K562 (cell line): Measurements from ENCODE around the gene GLB1L. TPM values are rescaled to one million over a fixed set of nuclear protein-coding genes. Genes with fewer than 3 reads are reported as not detected.
A peak's percentile ranks its signal among the peaks of the same experiment; 100 is the strongest.

Experiments
- ATAC-seq: fragments of 200-7000 bp; cut with Tn5 transposase; 3 replicates; pipeline ENCODE4 v1.9.1; 2020; ENCODE audit warnings: moderate library complexity
- BruUV-seq: library from RNA; stranded (reverse); fragments of 400-500 nt; replicated peaks from 2 replicates; lab custom pipeline; 2021; lab: Mats Ljungman, UMichigan
- CTCF ChIA-PET: fragments of 300-600 bp; formaldehyde crosslinking; extraction: SDS; loops from one replicate; lab custom pipeline; 2021; ENCODE audit warnings: low intra/inter-chr PET ratio; lab: Yijun Ruan, JAX
- POLR2A ChIA-PET: fragments of 300-600, 350-650 bp; sonication (Branson Sonifier 250); formaldehyde crosslinking; extraction: SDS; loops from one replicate; lab custom pipeline; 2021; ENCODE audit warnings: antibody characterized with exemption, inconsistent platforms; lab: Yijun Ruan, JAX
- DNase-seq, 4 experiments: peaks; one replicate each; pipeline versions ENCODE4 v3.0.0 to v3.0.0-alpha.2; 2011 to 2018; ENCODE audit warnings: low spot score in 3 of 4, mixed read lengths in 3 of 4; ENCODE audit errors: extremely low read depth in 1 of 4
- FAIRE-seq: peaks from 2 replicates; lab custom pipeline; 2011; peaks lifted over from hg19 to GRCh38; lab: Jason Lieb, UNC
- H2AFZ ChIP-seq: 2 replicates; pipeline ENCODE4 v1.6.0; 2011; ENCODE audit warnings: low read depth, low read length, control low read depth, inconsistent platforms
- H3K27ac ChIP-seq: fragments of 200-600 bp; 3 replicates; pipeline ENCODE4 v1.8.0; 2011; ENCODE audit warnings: low read depth, mild to moderate bottlenecking, control low read depth, inconsistent platforms, low read length, moderate library complexity, mixed read lengths; ENCODE audit errors: extremely low read depth
- H3K27me3 ChIP-seq, 2 experiments: fragments of 300-600 bp in 1 of 2; 2 replicates in 1 of 2; 3 replicates in 1 of 2; pipeline versions ENCODE4 v1.6.0 to v1.8.0; 2011; ENCODE audit warnings: inconsistent platforms in 2 of 2, low read length in 2 of 2, mild to moderate bottlenecking in 1 of 2, mixed read lengths in 1 of 2, moderate library complexity in 1 of 2; ENCODE audit not compliant: control insufficient read depth in 2 of 2, insufficient read depth in 2 of 2
- H3K36me3 ChIP-seq: fragments of 300-600 bp; 3 replicates; pipeline ENCODE4 v1.8.0; 2011; ENCODE audit warnings: mild to moderate bottlenecking, low read length, inconsistent platforms; ENCODE audit not compliant: control insufficient read depth, insufficient read depth
- H3K4me1 ChIP-seq, 2 experiments: fragments of 200-600 bp in 1 of 2; replicated peaks in 1 of 2; 2 replicates in 1 of 2; 3 replicates in 1 of 2; pipeline versions ENCODE4 v1.5.1 to v1.8.0; 2011; ENCODE audit warnings: inconsistent platforms in 2 of 2, low read length in 2 of 2, mild to moderate bottlenecking in 1 of 2, mixed read lengths in 1 of 2, moderate library complexity in 1 of 2; ENCODE audit not compliant: control insufficient read depth in 2 of 2, insufficient read depth in 2 of 2
- H3K4me2 ChIP-seq: 2 replicates; pipeline ENCODE4 v1.6.1; 2011; ENCODE audit warnings: low read length, control low read depth, inconsistent platforms, mixed read lengths; ENCODE audit not compliant: insufficient read depth
- H3K4me3 ChIP-seq: fragments of 200-600 bp; sonication (generic), shearing (Covaris generic); 2 replicates; pipeline ENCODE4 v1.5.1; 2016; ENCODE audit warnings: control low read depth, inconsistent platforms
- H3K79me2 ChIP-seq: fragments of 200-600 bp; 3 replicates; pipeline ENCODE4 v1.8.0; 2011; ENCODE audit warnings: low read length, inconsistent platforms; ENCODE audit not compliant: control insufficient read depth, insufficient read depth
- H3K9ac ChIP-seq, 2 experiments: 2 replicates each; pipeline versions ENCODE4 v1.6.0 to v1.6.1; 2011; ENCODE audit warnings: low read depth in 2 of 2, low read length in 2 of 2, control low read depth in 1 of 2, inconsistent platforms in 1 of 2, mild to moderate bottlenecking in 1 of 2, mixed read lengths in 1 of 2; ENCODE audit not compliant: insufficient read depth in 1 of 2
- H3K9me1 ChIP-seq: one replicate; pipeline ENCODE4 v1.6.0; 2011; ENCODE audit warnings: inconsistent platforms, mild to moderate bottlenecking, low read length, moderate library complexity; ENCODE audit not compliant: control insufficient read depth, insufficient read depth
- H3K9me3 ChIP-seq: replicated peaks from 2 replicates; pipeline ENCODE4 v1.5.1; 2011; ENCODE audit warnings: low read depth, low read length, inconsistent platforms; ENCODE audit not compliant: control insufficient read depth, insufficient read depth
- H4K20me1 ChIP-seq: replicated peaks from 2 replicates; pipeline ENCODE4 v1.6.1; 2011; ENCODE audit warnings: low read length, inconsistent platforms, mixed read lengths; ENCODE audit not compliant: control insufficient read depth, insufficient read depth
- ARID1B ChIP-seq: fragments of 450-650 bp; IDR thresholded peaks from 2 replicates; pipeline ENCODE4 v1.6.1; 2016; ENCODE audit warnings: antibody characterized with exemption, mild to moderate bottlenecking, inconsistent platforms
- ATF3 ChIP-seq, 2 experiments: fragments of 450-650 bp in 1 of 2; sonication (generic) in 1 of 2; formaldehyde crosslinking in 1 of 2; IDR thresholded peaks in 1 of 2; conservative IDR thresholded peaks in 1 of 2; 2 replicates each; pipeline versions ENCODE4 v1.6.1 to v1.8.1; 2016 to 2023; ENCODE audit warnings: mild to moderate bottlenecking in 2 of 2, moderate library complexity in 2 of 2, inconsistent platforms in 1 of 2, missing genetic modification reagents in 1 of 2
- CBFA2T2 ChIP-seq: fragments of 450-650 bp; conservative IDR thresholded peaks from 2 replicates; pipeline ENCODE4 v1.6.1; 2017; ENCODE audit warnings: mild to moderate bottlenecking
- CBFA2T3 ChIP-seq: fragments of 450-650 bp; IDR thresholded peaks from 2 replicates; pipeline ENCODE4 v1.6.1; 2017
- DPF2 ChIP-seq: fragments of 450-650 bp; IDR thresholded peaks from 2 replicates; pipeline ENCODE4 v1.6.1; 2016
- FOSL1 ChIP-seq: fragments of 200-800 bp; sonication (Bioruptor generic); conservative IDR thresholded peaks from 2 replicates; pipeline ENCODE4 v1.6.1; 2016; ENCODE audit warnings: missing genetic modification characterization, missing compliant biosample characterization
- JUND ChIP-seq, 2 experiments: IDR thresholded peaks; 2 replicates in 1 of 2; 3 replicates in 1 of 2; pipeline ENCODE4 v1.6.1; 2011; ENCODE audit warnings: borderline replicate concordance in 2 of 2, low read depth in 2 of 2, low read length in 2 of 2, improper control_type of control experiment in 1 of 2, missing biosample characterization in 1 of 2, missing genetic modification characterization in 1 of 2, missing genetic modification reagents in 1 of 2
- KDM1A ChIP-seq, 2 experiments: fragments of 450-650 bp; IDR thresholded peaks; 2 replicates each; pipeline ENCODE4 v1.6.1; 2016; ENCODE audit warnings: mild to moderate bottlenecking in 2 of 2
- MBD1 ChIP-seq: fragments of 250-450 bp; sonication (Bioruptor Pico); IDR thresholded peaks from 2 replicates; pipeline ENCODE4 v1.8.0; 2022; ENCODE audit warnings: inconsistent platforms
- TCF7 ChIP-seq: sonication (generic); IDR thresholded peaks from 2 replicates; pipeline ENCODE4 v1.6.1; 2016; ENCODE audit warnings: antibody characterized with exemption, borderline replicate concordance
- TFE3 ChIP-seq: fragments of 450-650 bp; formaldehyde crosslinking; IDR thresholded peaks from 2 replicates; pipeline ENCODE4 v1.4.0; 2020; ENCODE audit warnings: mild to moderate bottlenecking, mixed read lengths
- WGBS: fragments of 100-300 bp; shearing (Covaris generic); methylation state at CpG from one replicate; pipeline ENCODE4 v1.1.6; 2016; ENCODE audit warnings: low coverage, mixed read lengths; ENCODE audit not compliant: insufficient coverage; ENCODE audit errors: missing lambda C conversion rate; 5-methylcytosine and 5-hydroxymethylcytosine counted together
- in situ Hi-C: fragments of 300-500 bp; cut with MboI; formaldehyde crosslinking; loops from 4 replicates; pipeline ENCODE4 v1.15.0; 2018; ENCODE audit warnings: inconsistent platforms, mixed read lengths
- intact Hi-C: fragments of 100-400 bp; cut with micrococcal nuclease; formaldehyde crosslinking; loops from 2 replicates; pipeline ENCODE4 v1.14.2; 2022
- polyA plus RNA-seq, 8 experiments: library from polyadenylated mRNA; depleted of rRNA in 4 of 8; stranded (reverse) in 5 of 8; unstranded in 3 of 8; fragments of >200 nt; fragmentation: Nextera tagmentation in 2 of 8; fragmentation: Illumina TruSeq in 1 of 8; extraction: Ambion mirVana in 2 of 8; extraction: Trizol in 1 of 8; gene quantifications; 2 replicates each; pipeline versions ENCODE4 v1.2.1 to v1.2.3, GENCODE V29; 2011 to 2014; ENCODE audit warnings: inconsistent platforms in 1 of 8, missing spikeins in 1 of 8
- total RNA-seq, 7 experiments: library from RNA; depleted of rRNA in 6 of 7; stranded (reverse); fragments of >200 nt in 6 of 7; fragmentation: Illumina TruSeq in 2 of 7; extraction: Trizol in 2 of 7; gene quantifications; 2 replicates each; pipeline versions ENCODE4 v1.2.1 to v1.2.3, GENCODE V29; 2011 to 2021; ENCODE audit warnings: low replicate concordance in 1 of 7

GLB1L gene
- total and polyA plus RNA-seq, 9 of the 15 experiments (the other 6 are each of a cell fraction or from before 2014, with no cell fraction given): 0.42 to 2.9 (median 2.5) TPM

GRCh38 chr2:219272995-219273394 lies 27.8 kb upstream of the GLB1L start:
- H3K4me3 ChIP-seq: no peak overlapping the region
- H3K79me2 ChIP-seq: no peaks in the 10 kb centered on the region
- H3K27ac ChIP-seq: no peak overlapping the region
- H3K4me2 ChIP-seq: no peak overlapping the region
- no peak overlapping the region for H3K9ac ChIP-seq
- ATAC-seq (no peak), DNase-seq (no peak), FAIRE-seq (no peak)
- no TSS peak for BruUV-seq
- H3K4me1 ChIP-seq: peaks cover 9 to 12% of the 10 kb centered on the region in 2 experiments
- no peaks in the 10 kb centered on the region for H3K9me1 ChIP-seq
- H2AFZ ChIP-seq: no peak overlapping the region
- 10% methylated on average over 2 of the region's 2 CpGs for WGBS
- no peaks in the 10 kb centered on the region for H3K36me3 ChIP-seq
- H3K27me3 ChIP-seq: no peaks in the 10 kb centered on the region
- no peaks in the 10 kb centered on the region for H3K9me3 ChIP-seq
- in situ Hi-C loops: no loop called here
- intact Hi-C loops: no loop called here
- no peaks in the 10 kb centered on the region for H4K20me1 ChIP-seq
- CTCF ChIA-PET: no interaction called here
- TF ChIP-seq JUND (IDR thresholded peaks at IDR 0.05; ENCODE audit: borderline replicate concordance, low read depth, low read length): 0 out of 2 replicates have a peak, but pooled peaks have one; percentile 18
- no peak for TF ChIP-seq JUND (tag; IDR thresholded peaks at IDR 0.05; ENCODE audit: borderline replicate concordance, low read depth, low read length)
- TF ChIP-seq ATF3 (IDR thresholded peaks at IDR 0.05): peak; percentile 64
- no peak for TF ChIP-seq ATF3 (CRISPR knock-in tag; conservative IDR thresholded peaks at IDR 0.05)
- TF ChIP-seq ARID1B: peak; percentile 26; the same call in 1 of the 2 replicates
- no peak for TF ChIP-seq MBD1 (CRISPR knock-in tag)
- 0 out of 2 replicates have a peak, but pooled peaks have one; percentile 18 for TF ChIP-seq DPF2
- TF ChIP-seq TFE3 (CRISPR knock-in tag): no peak
- no peak for TF ChIP-seq TCF7
- peak; percentile 32; the same call in 1 of the 2 replicates for TF ChIP-seq CBFA2T2
- peak; percentile 33; the same call in 1 of the 2 replicates for TF ChIP-seq FOSL1 (tag)
- peak; percentile 59 for TF ChIP-seq CBFA2T3
- peak; percentile 27 to 48; a peak in 1 of 4 replicates for TF ChIP-seq KDM1A (IDR thresholded peaks at IDR 0.05)
- TF ChIP-seq, all 486 proteins: peak for 8
- POLR2A ChIA-PET: interaction anchor here (0.5 to 0.8 kb wide), 4 partner anchors 9 to 232 kb away, joined by 3 to 5 read pairs (median 4); no protein-coding TSS in a partner anchor
